H1 (cell line): ENCODE results near the gene PRKAB2. TPM values are rescaled to one million over a fixed set of nuclear protein-coding genes. Genes with fewer than 3 reads are reported as not detected.

Experiments used
- CTCF ChIA-PET: fragments of 300-600 bp; sonication (Branson Sonifier 250); formaldehyde crosslinking; loops from one replicate; lab custom pipeline; 2021; ENCODE audit not compliant: partially characterized antibody; lab: Charles Lee
- POLR2A ChIA-PET: fragments of 300-600 bp; sonication (Branson Sonifier 250); formaldehyde crosslinking; loops from one replicate; lab custom pipeline; 2021; ENCODE audit warnings: inconsistent platforms; ENCODE audit not compliant: partially characterized antibody; lab: Charles Lee
- DNase-seq, 2 experiments: peaks; one replicate each; pipeline versions ENCODE4 v3.0.0 to v3.0.0-alpha.2; 2010 to 2022; ENCODE audit warnings: low spot score in 2 of 2, low read depth in 1 of 2, mixed read lengths in 1 of 2
- FAIRE-seq: peaks from 2 replicates; lab custom pipeline; 2011; peaks lifted over from hg19 to GRCh38; lab: Jason Lieb, UNC
- H2AFZ ChIP-seq: 2 replicates; pipeline ENCODE4 v1.8.1; 2012; ENCODE audit warnings: low read length, inconsistent platforms
- H2AK5ac ChIP-seq: 2 replicates; pipeline ENCODE4 v1.6.1; 2013; ENCODE audit warnings: low read depth, low read length
- H2BK120ac ChIP-seq: replicated peaks from 2 replicates; pipeline ENCODE3; 2013; ENCODE audit warnings: low read depth, low read length, inconsistent platforms
- H2BK12ac ChIP-seq: 2 replicates; pipeline ENCODE4 v1.6.1; 2013; ENCODE audit warnings: low read depth, low read length
- H2BK15ac ChIP-seq: 2 replicates; pipeline ENCODE4 v1.6.1; 2013; ENCODE audit warnings: low read length
- H2BK20ac ChIP-seq: 2 replicates; pipeline ENCODE4 v1.6.1; 2013; ENCODE audit warnings: low read length
- H2BK5ac ChIP-seq: 2 replicates; pipeline ENCODE4 v1.6.1; 2013; ENCODE audit warnings: low read depth, low read length
- H3K14ac ChIP-seq: 2 replicates; pipeline ENCODE4 v1.6.1; 2013; ENCODE audit warnings: inconsistent platforms; ENCODE audit not compliant: insufficient read length
- H3K18ac ChIP-seq: 2 replicates; pipeline ENCODE4 v1.6.1; 2013; ENCODE audit warnings: low read length; ENCODE audit errors: extremely low read depth
- H3K23ac ChIP-seq: 2 replicates; pipeline ENCODE4 v1.6.1; 2013; ENCODE audit warnings: inconsistent platforms; ENCODE audit not compliant: insufficient read length
- H3K23me2 ChIP-seq: 2 replicates; pipeline ENCODE4 v1.6.1; 2013; ENCODE audit warnings: low read depth, low read length
- H3K27ac ChIP-seq: 2 replicates; pipeline ENCODE4 v1.6.1; 2011; ENCODE audit warnings: low read depth, low read length, inconsistent platforms
- H3K27me3 ChIP-seq, 4 experiments: replicated peaks in 1 of 4; 1 replicate in 1 of 4; 2 replicates in 3 of 4; pipeline versions ENCODE4 v1.6.1 to v1.8.1; 2011 to 2013; ENCODE audit warnings: low read length in 3 of 4, mild to moderate bottlenecking in 3 of 4, inconsistent platforms in 2 of 4, mixed read lengths in 2 of 4, moderate library complexity in 1 of 4; ENCODE audit not compliant: control insufficient read depth in 3 of 4, insufficient read depth in 3 of 4; ENCODE audit errors: extremely low read depth in 1 of 4
- H3K36me3 ChIP-seq, 4 experiments: 2 replicates each; pipeline versions ENCODE4 v1.6.1 to v1.8.1; 2011 to 2013; ENCODE audit warnings: mild to moderate bottlenecking in 4 of 4, low read length in 3 of 4, moderate library complexity in 2 of 4, control low read depth in 1 of 4, inconsistent platforms in 1 of 4; ENCODE audit not compliant: insufficient read depth in 4 of 4, control insufficient read depth in 2 of 4
- H3K4ac ChIP-seq: replicated peaks from 2 replicates; pipeline ENCODE3; 2013; ENCODE audit warnings: low read length, low read depth, mixed read lengths, inconsistent platforms; ENCODE audit not compliant: insufficient read length
- H3K4me1 ChIP-seq, 4 experiments: replicated peaks in 1 of 4; 1 replicate in 1 of 4; 2 replicates in 3 of 4; pipeline versions ENCODE4 v1.6.1 to v1.8.1; 2011 to 2013; ENCODE audit warnings: low read length in 3 of 4, inconsistent platforms in 2 of 4, mixed read lengths in 1 of 4; ENCODE audit not compliant: insufficient read depth in 4 of 4, control insufficient read depth in 3 of 4
- H3K4me2 ChIP-seq, 2 experiments: 2 replicates each; pipeline versions ENCODE4 v1.6.1 to v1.8.1; 2011 to 2013; ENCODE audit warnings: low read depth in 2 of 2, low read length in 2 of 2, control low read depth in 1 of 2, inconsistent platforms in 1 of 2, mild to moderate bottlenecking in 1 of 2; ENCODE audit not compliant: insufficient read depth in 1 of 2
- H3K4me3 ChIP-seq, 4 experiments: fragments of 200-600, 300-600 bp in 1 of 4; sonication (generic), shearing (Covaris generic), sonication (Bioruptor Twin) in 1 of 4; 2 replicates each; pipeline versions ENCODE4 v1.5.1 to v1.8.1; 2011 to 2016; ENCODE audit warnings: low read length in 4 of 4, low read depth in 3 of 4, control low read depth in 2 of 4, inconsistent platforms in 2 of 4, mild to moderate bottlenecking in 2 of 4, mixed read lengths in 1 of 4, moderate library complexity in 1 of 4; ENCODE audit not compliant: insufficient read depth in 2 of 4; ENCODE audit errors: extremely low read depth in 1 of 4
- H3K56ac ChIP-seq: replicated peaks from 2 replicates; pipeline ENCODE3; 2013; ENCODE audit warnings: low read depth, mild to moderate bottlenecking, mixed read lengths, low read length, inconsistent platforms; ENCODE audit not compliant: insufficient read length
- H3K79me1 ChIP-seq: 2 replicates; pipeline ENCODE4 v1.6.1; 2013; ENCODE audit warnings: low read depth, low read length, control low read depth
- H3K79me2 ChIP-seq, 2 experiments: 2 replicates each; pipeline versions ENCODE4 v1.6.1 to v1.8.1; 2012 to 2013; ENCODE audit warnings: low read length in 2 of 2, mild to moderate bottlenecking in 2 of 2, inconsistent platforms in 1 of 2; ENCODE audit not compliant: insufficient read depth in 2 of 2, control insufficient read depth in 1 of 2
- H3K9ac ChIP-seq, 4 experiments: replicated peaks in 1 of 4; 1 replicate in 1 of 4; 2 replicates in 3 of 4; pipeline versions ENCODE4 v1.6.1 to v1.8.1; 2011 to 2013; ENCODE audit warnings: low read depth in 3 of 4, low read length in 3 of 4, control low read depth in 2 of 4, mild to moderate bottlenecking in 2 of 4, moderate library complexity in 2 of 4, inconsistent platforms in 1 of 4; ENCODE audit errors: extremely low read depth in 1 of 4
- H3K9me3 ChIP-seq, 2 experiments: 2 replicates each; pipeline versions ENCODE4 v1.6.1 to v1.8.1; 2012 to 2013; ENCODE audit warnings: mild to moderate bottlenecking in 2 of 2, moderate library complexity in 2 of 2, control low read depth in 1 of 2, inconsistent platforms in 1 of 2, low read depth in 1 of 2, low read length in 1 of 2, mixed read lengths in 1 of 2; ENCODE audit not compliant: insufficient read depth in 2 of 2
- H4K20me1 ChIP-seq, 2 experiments: replicated peaks in 1 of 2; 2 replicates each; pipeline versions ENCODE3 to v1.8.1; 2011 to 2013; ENCODE audit warnings: inconsistent platforms in 2 of 2, low read length in 2 of 2, mild to moderate bottlenecking in 1 of 2; ENCODE audit not compliant: insufficient read depth in 2 of 2, control insufficient read depth in 1 of 2
- H4K5ac ChIP-seq: 2 replicates; pipeline ENCODE4 v1.6.1; 2013; ENCODE audit warnings: low read length, low read depth, mixed read lengths, inconsistent platforms; ENCODE audit not compliant: insufficient read length
- H4K8ac ChIP-seq: 2 replicates; pipeline ENCODE4 v1.8.0; 2013; ENCODE audit warnings: mild to moderate bottlenecking, moderate library complexity, low read length, inconsistent platforms; ENCODE audit not compliant: insufficient read depth; ENCODE audit errors: extremely low read depth
- H4K91ac ChIP-seq: replicated peaks from 2 replicates; pipeline ENCODE3; 2013; ENCODE audit warnings: low read length, mixed read lengths, inconsistent platforms; ENCODE audit not compliant: insufficient read length
- NRF1 ChIP-seq: IDR thresholded peaks from 2 replicates; pipeline ENCODE4 v1.6.1; 2011; ENCODE audit warnings: mild to moderate bottlenecking, low read depth, low read length, improper control_type of control experiment
- WGBS, 2 experiments: shearing (Covaris generic) in 1 of 2; methylation state at CpG; one replicate each; pipeline versions ENCODE4 v1.1.6 to v1.1.7; 2013 to 2015; ENCODE audit warnings: low lambda C conversion rate in 2 of 2, mixed read lengths in 2 of 2, inconsistent platforms in 1 of 2, low coverage in 1 of 2, missing lambda C conversion rate in 1 of 2; ENCODE audit not compliant: insufficient replicate concordance in 2 of 2, insufficient coverage in 1 of 2, insufficient read length in 1 of 2; ENCODE audit errors: extremely low coverage in 1 of 2, missing lambda C conversion rate in 1 of 2; 5-methylcytosine and 5-hydroxymethylcytosine counted together
- polyA plus RNA-seq, 7 experiments: library from polyadenylated mRNA; depleted of rRNA in 3 of 7; stranded (reverse) in 5 of 7; unstranded in 2 of 7; fragments of >200 nt in 5 of 7; fragments of 200-250 nt in 2 of 7; gene quantifications; 1 replicate in 5 of 7; 2 replicates in 1 of 7; 4 replicates in 1 of 7; pipeline versions ENCODE4 v1.2.1 to v1.2.3, GENCODE V29; 2011 to 2013; ENCODE audit warnings: missing spikeins in 2 of 7, mixed read lengths in 2 of 7
- total RNA-seq: library from RNA; stranded (reverse); fragmentation: NEBNext Ultra II Directional; extraction: Animal tissue kit (Norgen Biotek cat#: 25700); gene quantifications from 2 replicates; pipeline ENCODE4 v1.2.1, GENCODE V29; 2021

The PRKAB2 gene
- total and polyA plus RNA-seq, 2 of the 8 experiments (the other 6 are each of a cell fraction or from before 2014, with no cell fraction given): 15.0 to 18.9 TPM

- Histone ChIP-seq H3K18ac (no peak overlapping the region), H3K14ac (no peak overlapping the region), H2BK5ac (no peak overlapping the region), H3K79me2 (no peaks in the 10 kb centered on the region), H3K27me3 (no peaks in the 10 kb centered on the region), H4K5ac (no peak overlapping the region), H4K20me1 (no peaks in the 10 kb centered on the region), H2AK5ac (no peak overlapping the region), H2BK20ac (no peak overlapping the region), H3K4me3 (no peak overlapping the region), H2AFZ (no peak overlapping the region), H3K4ac (no peak overlapping the region), H3K56ac (no peak overlapping the region), H3K9ac (no peak overlapping the region), H4K91ac (no peak overlapping the region), H3K9me3 (no peaks in the 10 kb centered on the region), H3K4me2 (no peak overlapping the region), H2BK120ac (no peak overlapping the region), H3K36me3 (no peaks in the 10 kb centered on the region), H2BK12ac (no peak overlapping the region), H3K23ac (no peak overlapping the region), H3K79me1 (no peaks in the 10 kb centered on the region), H3K23me2 (no peaks in the 10 kb centered on the region), H3K4me1 (no peaks in the 10 kb centered on the region), H2BK15ac (no peak overlapping the region), H3K27ac (no peak overlapping the region), H4K8ac (no peak overlapping the region)
- ChIA-PET CTCF (no interaction called here), POLR2A (interaction anchor here (4.0 kb wide), 1 partner anchor 26 kb away, joined by 19 read pairs; no protein-coding TSS in a partner anchor)
- 93% methylated on average over 1 of the region's 1 CpG; no CpG with 5 or more reads in 1 of the 2 experiments for WGBS, 2 experiments
- no peak for TF ChIP-seq NRF1
- FAIRE-seq (no peak), DNase-seq (no peak)
Observed at GRCh38 chr1:147110434-147110833, 61.8 kb downstream of the PRKAB2 start.
